ENCODE results near the gene GLRA1. TPM values are rescaled to one million over a fixed set of nuclear protein-coding genes. Genes with fewer than 3 reads are reported as not detected.

The GLRA1 gene
- total RNA-seq, 1 donor from 2014 or later = 0.22 TPM

DNA sequence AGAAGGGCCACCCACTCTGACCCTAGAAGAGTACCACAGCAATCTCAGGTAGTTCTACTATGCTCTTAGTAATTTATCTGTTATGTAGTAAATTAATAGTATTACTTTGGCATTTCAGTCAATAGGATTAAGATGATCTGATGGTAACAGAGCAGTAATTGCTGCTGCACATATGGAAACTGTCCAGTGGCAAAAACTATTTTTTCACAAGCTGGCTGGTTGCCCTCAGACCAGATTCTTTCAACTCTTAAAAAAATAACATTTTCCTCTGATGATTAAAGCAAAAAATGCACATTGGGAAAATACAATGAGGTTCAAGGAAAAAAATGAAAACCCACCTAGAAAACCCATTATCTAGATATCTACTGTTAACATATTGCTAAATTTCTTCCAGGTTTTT is 19.7 kb downstream of the GLRA1 start:
- Mint-ChIP-seq H3K9me3 (ENCODE audit: unreplicated experiment) (no peaks in the 10 kb centered on the region), H3K27ac (ENCODE audit: unreplicated experiment) (no peak overlapping the region), H3K4me1 (ENCODE audit: low read depth, unreplicated experiment) (peaks cover 3% of the 10 kb centered on the region), H3K27me3 (ENCODE audit: unreplicated experiment) (peaks cover 4% of the 10 kb centered on the region), H3K36me3 (ENCODE audit: unreplicated experiment) (no peaks in the 10 kb centered on the region), H3K4me3 (ENCODE audit: unreplicated experiment) (no peak overlapping the region)
- no peak for DNase-seq
- TF ChIP-seq, protein P1, sequence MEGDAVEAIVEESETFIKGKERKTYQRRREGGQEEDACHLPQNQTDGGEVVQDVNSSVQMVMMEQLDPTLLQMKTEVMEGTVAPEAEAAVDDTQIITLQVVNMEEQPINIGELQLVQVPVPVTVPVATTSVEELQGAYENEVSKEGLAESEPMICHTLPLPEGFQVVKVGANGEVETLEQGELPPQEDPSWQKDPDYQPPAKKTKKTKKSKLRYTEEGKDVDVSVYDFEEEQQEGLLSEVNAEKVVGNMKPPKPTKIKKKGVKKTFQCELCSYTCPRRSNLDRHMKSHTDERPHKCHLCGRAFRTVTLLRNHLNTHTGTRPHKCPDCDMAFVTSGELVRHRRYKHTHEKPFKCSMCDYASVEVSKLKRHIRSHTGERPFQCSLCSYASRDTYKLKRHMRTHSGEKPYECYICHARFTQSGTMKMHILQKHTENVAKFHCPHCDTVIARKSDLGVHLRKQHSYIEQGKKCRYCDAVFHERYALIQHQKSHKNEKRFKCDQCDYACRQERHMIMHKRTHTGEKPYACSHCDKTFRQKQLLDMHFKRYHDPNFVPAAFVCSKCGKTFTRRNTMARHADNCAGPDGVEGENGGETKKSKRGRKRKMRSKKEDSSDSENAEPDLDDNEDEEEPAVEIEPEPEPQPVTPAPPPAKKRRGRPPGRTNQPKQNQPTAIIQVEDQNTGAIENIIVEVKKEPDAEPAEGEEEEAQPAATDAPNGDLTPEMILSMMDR (IDR thresholded peaks at IDR 0.05; ENCODE audit: partially characterized antibody, unreplicated experiment) = no peak

DNA sequence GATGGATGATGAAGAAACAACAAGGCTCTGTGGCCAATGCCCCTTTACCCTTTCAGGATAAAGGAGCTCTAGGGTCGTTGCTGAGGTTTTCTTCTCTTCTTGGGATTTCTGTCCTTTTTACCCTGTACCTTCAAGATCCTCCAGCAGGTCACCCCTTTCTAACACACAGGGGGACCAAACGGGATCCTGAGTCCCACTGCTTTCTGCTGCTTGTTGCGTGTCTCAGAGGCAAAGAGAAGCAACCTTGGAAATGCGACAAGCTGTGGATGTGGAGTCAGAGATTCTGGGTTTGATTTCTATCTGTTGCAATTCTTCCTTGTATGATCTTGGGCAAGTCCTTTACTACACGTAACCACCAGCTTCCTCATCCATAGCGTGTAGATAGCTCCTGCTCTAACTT is 20.5 kb downstream of the GLRA1 start:
- no peak for DNase-seq
- H3K27me3 Mint-ChIP-seq (ENCODE audit: unreplicated experiment) = peaks cover 4% of the 10 kb centered on the region
- peaks cover 8% of the 10 kb centered on the region for H3K4me1 Mint-ChIP-seq (ENCODE audit: low read depth, unreplicated experiment)
- H3K36me3 Mint-ChIP-seq (ENCODE audit: unreplicated experiment) = no peaks in the 10 kb centered on the region
- TF ChIP-seq, protein P1 (IDR thresholded peaks at IDR 0.05; ENCODE audit: partially characterized antibody, unreplicated experiment) = no peak
- H3K4me3 Mint-ChIP-seq (ENCODE audit: unreplicated experiment) = no peak overlapping the region
- no peak overlapping the region for H3K27ac Mint-ChIP-seq (ENCODE audit: unreplicated experiment)
- no peaks in the 10 kb centered on the region for H3K9me3 Mint-ChIP-seq (ENCODE audit: unreplicated experiment)

DNA sequence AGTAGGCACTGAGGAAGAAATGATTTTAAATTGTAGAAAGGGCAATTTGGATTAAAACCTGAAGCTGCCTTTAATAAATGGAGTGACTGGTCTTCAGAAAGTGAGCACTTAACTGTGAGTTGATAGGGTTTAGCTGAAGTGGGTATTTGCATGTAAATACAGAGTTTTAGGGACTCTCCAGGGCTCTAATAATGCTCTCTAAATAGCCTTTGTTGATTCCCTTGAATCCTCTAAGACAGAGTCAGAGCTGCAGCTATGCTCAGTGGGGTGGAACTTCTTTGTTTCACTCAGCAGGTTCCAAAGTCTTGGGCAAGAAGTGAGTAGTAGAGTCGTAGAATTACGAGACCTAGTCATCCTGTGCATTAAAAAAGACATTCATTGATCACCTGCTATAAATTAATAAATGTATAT is 21.4 kb downstream of the GLRA1 start:
- Mint-ChIP-seq H3K4me1 (ENCODE audit: low read depth, unreplicated experiment) (peaks cover 16% of the 10 kb centered on the region), H3K9me3 (ENCODE audit: unreplicated experiment) (peaks cover 1% of the 10 kb centered on the region), H3K4me3 (ENCODE audit: unreplicated experiment) (no peak overlapping the region), H3K27ac (ENCODE audit: unreplicated experiment) (no peak overlapping the region), H3K36me3 (ENCODE audit: unreplicated experiment) (no peaks in the 10 kb centered on the region), H3K27me3 (ENCODE audit: unreplicated experiment) (peaks cover 2% of the 10 kb centered on the region)
- TF ChIP-seq, protein P1 (IDR thresholded peaks at IDR 0.05; ENCODE audit: partially characterized antibody, unreplicated experiment) = no peak
- DNase-seq = no peak

DNA sequence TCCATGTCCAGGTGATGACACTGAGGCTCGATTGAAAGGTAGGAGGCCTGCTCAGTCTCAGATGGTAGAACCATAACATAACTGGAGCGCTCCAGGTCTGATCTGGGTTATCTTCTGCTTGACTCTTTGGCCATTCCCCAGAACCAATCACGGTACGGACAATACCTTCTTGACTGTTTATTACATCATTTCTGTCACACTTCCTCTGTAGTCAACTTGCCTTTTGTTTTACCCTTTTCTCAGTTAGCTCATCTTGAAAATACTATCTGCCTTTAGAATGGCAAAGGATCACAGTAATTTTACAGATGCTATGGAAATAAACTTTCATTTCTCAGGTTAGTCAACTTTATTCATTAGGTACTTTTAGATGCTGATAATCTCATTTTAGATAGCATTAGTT is 22.4 kb downstream of the GLRA1 start:
- no peaks in the 10 kb centered on the region for H3K36me3 Mint-ChIP-seq (ENCODE audit: unreplicated experiment)
- H3K4me3 Mint-ChIP-seq (ENCODE audit: unreplicated experiment) = no peak overlapping the region
- DNase-seq = no peak
- peaks cover 24% of the 10 kb centered on the region for H3K4me1 Mint-ChIP-seq (ENCODE audit: low read depth, unreplicated experiment)
- TF ChIP-seq, protein P1 (IDR thresholded peaks at IDR 0.05; ENCODE audit: partially characterized antibody, unreplicated experiment) = no peak
- H3K27ac Mint-ChIP-seq (ENCODE audit: unreplicated experiment) = no peak overlapping the region
- H3K27me3 Mint-ChIP-seq (ENCODE audit: unreplicated experiment) = peaks cover 7% of the 10 kb centered on the region
- H3K9me3 Mint-ChIP-seq (ENCODE audit: unreplicated experiment) = peaks cover 4% of the 10 kb centered on the region

DNA sequence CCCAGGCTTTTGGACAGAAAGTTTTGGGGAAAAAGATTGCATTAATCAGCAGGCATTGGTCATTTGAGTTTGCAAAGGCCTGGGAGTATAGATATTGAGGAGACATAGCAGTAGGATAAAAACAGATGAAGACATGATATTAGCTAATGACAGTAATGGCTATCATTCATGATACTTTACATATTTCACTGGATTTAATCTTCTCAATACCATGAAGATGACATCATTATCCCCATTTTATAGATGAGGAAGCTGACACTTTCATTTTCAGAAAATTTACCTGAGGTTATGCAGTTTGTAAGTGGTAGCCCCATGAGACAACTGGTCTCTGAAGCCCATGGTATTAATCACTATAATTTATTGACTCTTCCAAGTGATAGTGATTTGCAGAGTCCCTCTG is 23.0 kb downstream of the GLRA1 start:
- TF ChIP-seq, protein P1 (IDR thresholded peaks at IDR 0.05; ENCODE audit: partially characterized antibody, unreplicated experiment) = no peak
- peaks cover 4% of the 10 kb centered on the region for H3K9me3 Mint-ChIP-seq (ENCODE audit: unreplicated experiment)
- no peaks in the 10 kb centered on the region for H3K36me3 Mint-ChIP-seq (ENCODE audit: unreplicated experiment)
- H3K4me1 Mint-ChIP-seq (ENCODE audit: low read depth, unreplicated experiment) = peaks cover 30% of the 10 kb centered on the region
- no peak overlapping the region for H3K27ac Mint-ChIP-seq (ENCODE audit: unreplicated experiment)
- H3K4me3 Mint-ChIP-seq (ENCODE audit: unreplicated experiment) = no peak overlapping the region
- no peak for DNase-seq
- peaks cover 7% of the 10 kb centered on the region for H3K27me3 Mint-ChIP-seq (ENCODE audit: unreplicated experiment)

All from glutamatergic neuron (in vitro differentiated cells).